BE2C (cell line): Measurements from ENCODE around the gene RELA.

Source experiments
- DNase-seq: peaks from one replicate; pipeline ENCODE4 v3.0.0-alpha.2; 2020
- H3K27me3 ChIP-seq: fragments of 250-450 bp; sonication (Bioruptor Pico); 2 replicates; pipeline ENCODE4 v1.5.1; 2020; ENCODE audit warnings: mild to moderate bottlenecking
- H3K36me3 ChIP-seq: fragments of 250-450 bp; sonication (Bioruptor Pico); 2 replicates; pipeline ENCODE4 v1.5.1; 2020; ENCODE audit warnings: mild to moderate bottlenecking
- H3K4me1 ChIP-seq: fragments of 250-450 bp; sonication (Bioruptor Pico); 2 replicates; pipeline ENCODE4 v1.5.1; 2020
- H3K4me3 ChIP-seq: 2 replicates; pipeline ENCODE4 v1.5.1; 2011; ENCODE audit warnings: low read depth, low read length
- H3K9me3 ChIP-seq: fragments of 250-450 bp; sonication (Bioruptor Pico); 2 replicates; pipeline ENCODE4 v1.5.1; 2020
- CTCF ChIP-seq: IDR thresholded peaks from 2 replicates; pipeline ENCODE4 v1.5.1; 2012; ENCODE audit warnings: mild to moderate bottlenecking, low read depth, low read length

RELA gene

GRCh38 chr11:65627202-65627601 lies 35.5 kb downstream of the RELA start:
- no peaks in the 10 kb centered on the region for H3K4me1 ChIP-seq
- H3K9me3 ChIP-seq = no peaks in the 10 kb centered on the region
- H3K4me3 ChIP-seq = no peak overlapping the region
- peaks cover 4% of the 10 kb centered on the region; the same call in 1 of the 2 replicates for H3K36me3 ChIP-seq
- no peaks in the 10 kb centered on the region for H3K27me3 ChIP-seq
- no peak for DNase-seq
- no peak for TF ChIP-seq CTCF

- peak; percentile 64 for DNase-seq
- Histone ChIP-seq H3K9me3 (no peaks in the 10 kb centered on the region), H3K36me3 (peaks cover 4% of the 10 kb centered on the region; the same call in 1 of the 2 replicates), H3K27me3 (no peaks in the 10 kb centered on the region), H3K4me3 (no peak overlapping the region), H3K4me1 (no peaks in the 10 kb centered on the region)
- peak; percentile 55 for TF ChIP-seq CTCF
These were observed 36.9 kb downstream of the RELA start for GRCh38 chr11:65625628-65626342.

- H3K4me1 ChIP-seq = no peaks in the 10 kb centered on the region
- no peaks in the 10 kb centered on the region for H3K27me3 ChIP-seq
- H3K36me3 ChIP-seq = peaks cover 4% of the 10 kb centered on the region
- no peak for TF ChIP-seq CTCF
- no peaks in the 10 kb centered on the region for H3K9me3 ChIP-seq
- DNase-seq = no peak
- no peak overlapping the region for H3K4me3 ChIP-seq
These were observed 37.6 kb downstream of the RELA start for GRCh38 chr11:65624931-65625627.

GRCh38 chr11:65623852-65624616 lies 38.7 kb downstream of the RELA start:
- H3K4me3 ChIP-seq = no peak overlapping the region
- no peak for TF ChIP-seq CTCF
- DNase-seq = no peak
- peaks cover 2% of the 10 kb centered on the region for H3K36me3 ChIP-seq
- H3K9me3 ChIP-seq = no peaks in the 10 kb centered on the region
- H3K4me1 ChIP-seq = no peaks in the 10 kb centered on the region
- no peaks in the 10 kb centered on the region for H3K27me3 ChIP-seq

- no peaks in the 10 kb centered on the region for H3K9me3 ChIP-seq
- no peak for TF ChIP-seq CTCF
These were observed 39.5 kb downstream of the RELA start for GRCh38 chr11:65623177-65623576.

More at GRCh38 chr11:65623177-65623576, 39.5 kb downstream of the RELA start:
- no peak for DNase-seq
- H3K36me3 ChIP-seq = no peaks in the 10 kb centered on the region; the same call in none of the 2 replicates
- H3K4me3 ChIP-seq = no peak overlapping the region
- H3K4me1 ChIP-seq = no peaks in the 10 kb centered on the region
- no peaks in the 10 kb centered on the region for H3K27me3 ChIP-seq
